Upper lobe of left lung (tissue), 6 donors: ENCODE measurements around the gene RAB11FIP2. TPM values are rescaled to one million over a fixed set of nuclear protein-coding genes. Genes with fewer than 3 reads are reported as not detected.

ENCODE experiments used
- ATAC-seq, 2 donors: fragments of 200-7000 bp; cut with Tn5 transposase; one replicate each; pipeline ENCODE4 v1.9.1; 2022; ENCODE audit warnings: mild to moderate bottlenecking in 2 of 2, moderate library complexity in 2 of 2; ENCODE audit not compliant: low FRiP score in 2 of 2
- DNase-seq, 2 donors: peaks; one replicate each; pipeline ENCODE4 v3.0.0-alpha.2; 2019 to 2020
- H3K27ac ChIP-seq, 4 donors: fragments of 200-600 bp; sonication (generic); one replicate each; pipeline ENCODE4 v1.5.1; 2016 to 2019
- H3K27me3 ChIP-seq, 4 donors: fragments of 200-600 bp; sonication (generic); one replicate each; pipeline ENCODE4 v1.5.1; 2017 to 2019
- H3K36me3 ChIP-seq, 4 donors: fragments of 200-600 bp; sonication (generic); one replicate each; pipeline ENCODE4 v1.5.1; 2016 to 2019
- H3K4me1 ChIP-seq, 4 donors: fragments of 200-600 bp; sonication (generic); one replicate each; pipeline ENCODE4 v1.5.1; 2018 to 2019
- H3K4me3 ChIP-seq, 4 donors: fragments of 200-600 bp; sonication (generic); one replicate each; pipeline ENCODE4 v1.5.1; 2017 to 2019; ENCODE audit warnings: mild to moderate bottlenecking in 2 of 4, moderate library complexity in 1 of 4
- H3K9me3 ChIP-seq, 4 donors: fragments of 200-600 bp; sonication (generic); one replicate each; pipeline ENCODE4 v1.5.1; 2018 to 2019
- EP300 ChIP-seq, 4 donors: sonication (generic); formaldehyde crosslinking; IDR thresholded peaks; one replicate each; pipeline ENCODE4 v1.5.1; 2017; ENCODE audit warnings: antibody characterized with exemption in 4 of 4, control low read depth in 2 of 4
- POLR2A ChIP-seq, 4 donors: fragments of 450-650 bp; IDR thresholded peaks; one replicate each; pipeline ENCODE4 v1.5.1; 2016 to 2017; ENCODE audit warnings: antibody characterized with exemption in 4 of 4, mild to moderate bottlenecking in 2 of 4
- POLR2AphosphoS5 ChIP-seq, 2 donors: sonication (generic); formaldehyde crosslinking; IDR thresholded peaks; one replicate each; pipeline ENCODE4 v1.5.1; 2017; ENCODE audit warnings: antibody characterized with exemption in 2 of 2
- WGBS, 2 donors: methylation state at CpG; one replicate each; pipeline ENCODE4 v1.1.5; 2017 to 2018; 5-methylcytosine and 5-hydroxymethylcytosine counted together
- total RNA-seq, 6 donors: library from RNA; depleted of rRNA in 4 of 6; stranded (reverse); fragments of >200 nt in 4 of 6; gene quantifications; one replicate each; pipeline versions ENCODE4 v1.1.0 to v1.2.1, GENCODE V29; 2016 to 2021
- TF ChIP-seq, protein P1 (sequence below), 6 experiments: fragments of 450-650 bp in 4 of 6; fragments of 200-600 bp in 2 of 6; sonication (generic) in 2 of 6; IDR thresholded peaks; one replicate each; pipeline ENCODE4 v1.5.1; 2016 to 2019; ENCODE audit warnings: antibody characterized with exemption in 6 of 6
- donor health status: DM: no; HTN: no; CAD: no; lungs with moderate emphysema.
- donor health status: DM: no; HTN: yes; CAD: no; lungs with severe emphysema.

Gene RAB11FIP2
- total RNA-seq, 6 donors from 2014 or later: 12.9 to 66.4 (median 31.0) TPM

- DNase-seq (no peak), ATAC-seq (no peak)
- peaks cover 0 to 21% (median 0%) of the 10 kb centered on the region in 4 donors for H3K36me3 ChIP-seq
- TF ChIP-seq, protein P1, sequence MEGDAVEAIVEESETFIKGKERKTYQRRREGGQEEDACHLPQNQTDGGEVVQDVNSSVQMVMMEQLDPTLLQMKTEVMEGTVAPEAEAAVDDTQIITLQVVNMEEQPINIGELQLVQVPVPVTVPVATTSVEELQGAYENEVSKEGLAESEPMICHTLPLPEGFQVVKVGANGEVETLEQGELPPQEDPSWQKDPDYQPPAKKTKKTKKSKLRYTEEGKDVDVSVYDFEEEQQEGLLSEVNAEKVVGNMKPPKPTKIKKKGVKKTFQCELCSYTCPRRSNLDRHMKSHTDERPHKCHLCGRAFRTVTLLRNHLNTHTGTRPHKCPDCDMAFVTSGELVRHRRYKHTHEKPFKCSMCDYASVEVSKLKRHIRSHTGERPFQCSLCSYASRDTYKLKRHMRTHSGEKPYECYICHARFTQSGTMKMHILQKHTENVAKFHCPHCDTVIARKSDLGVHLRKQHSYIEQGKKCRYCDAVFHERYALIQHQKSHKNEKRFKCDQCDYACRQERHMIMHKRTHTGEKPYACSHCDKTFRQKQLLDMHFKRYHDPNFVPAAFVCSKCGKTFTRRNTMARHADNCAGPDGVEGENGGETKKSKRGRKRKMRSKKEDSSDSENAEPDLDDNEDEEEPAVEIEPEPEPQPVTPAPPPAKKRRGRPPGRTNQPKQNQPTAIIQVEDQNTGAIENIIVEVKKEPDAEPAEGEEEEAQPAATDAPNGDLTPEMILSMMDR (IDR thresholded peaks at IDR 0.05): no peak
- no peak for TF ChIP-seq EP300 (IDR thresholded peaks at IDR 0.05)
- no peak for TF ChIP-seq POLR2AphosphoS5 (IDR thresholded peaks at IDR 0.05)
- TF ChIP-seq POLR2A (IDR thresholded peaks at IDR 0.05): no peak
- 95 to 96% methylated on average over 4 of the region's 4 CpGs for WGBS, 2 donors
- H3K4me3 ChIP-seq: no peak overlapping the region
- H3K27ac ChIP-seq: no peak overlapping the region
- no peaks in the 10 kb centered on the region for H3K9me3 ChIP-seq
- H3K27me3 ChIP-seq: no peaks in the 10 kb centered on the region
- peaks cover 8 to 21% (median 13%) of the 10 kb centered on the region in 4 donors for H3K4me1 ChIP-seq
Measured at GRCh38 chr10:118032564-118032963, 14.2 kb downstream of the RAB11FIP2 start.

GRCh38 chr10:118031351-118032075, 15.2 kb downstream of the RAB11FIP2 start:
- Histone ChIP-seq H3K27me3 (no peaks in the 10 kb centered on the region), H3K36me3 (peaks cover 0 to 21% (median 0%) of the 10 kb centered on the region in 4 donors), H3K4me1 (peaks cover 5 to 21% (median 11%) of the 10 kb centered on the region in 4 donors), H3K9me3 (no peaks in the 10 kb centered on the region), H3K4me3 (no peak overlapping the region), H3K27ac (no peak overlapping the region)
- TF ChIP-seq POLR2A (IDR thresholded peaks at IDR 0.05) (no peak), EP300 (IDR thresholded peaks at IDR 0.05) (no peak), POLR2AphosphoS5 (IDR thresholded peaks at IDR 0.05) (no peak)
- TF ChIP-seq, protein P1 (IDR thresholded peaks at IDR 0.05): no peak
- WGBS, 2 donors: 92 to 94% methylated on average over 2 of the region's 2 CpGs
- DNase-seq: no peak
- ATAC-seq: no peak

- Histone ChIP-seq H3K27me3 (no peaks in the 10 kb centered on the region), H3K4me3 (no peak overlapping the region), H3K36me3 (peaks cover 0 to 15% (median 0%) of the 10 kb centered on the region in 4 donors), H3K9me3 (no peaks in the 10 kb centered on the region), H3K27ac (no peak overlapping the region), H3K4me1 (peaks cover 0 to 5% (median 0%) of the 10 kb centered on the region in 4 donors)
- no peak for TF ChIP-seq EP300 (IDR thresholded peaks at IDR 0.05)
- TF ChIP-seq POLR2AphosphoS5 (IDR thresholded peaks at IDR 0.05): no peak
- TF ChIP-seq, protein P1 (IDR thresholded peaks at IDR 0.05): no peak
- no peak for TF ChIP-seq POLR2A (IDR thresholded peaks at IDR 0.05)
- DNase-seq (no peak), ATAC-seq (no peak)
Measured at GRCh38 chr10:118028619-118029018, 18.1 kb downstream of the RAB11FIP2 start.

GRCh38 chr10:118027397-118027796, 19.3 kb downstream of the RAB11FIP2 start:
- H3K36me3 ChIP-seq: peaks cover 0 to 4% (median 0%) of the 10 kb centered on the region in 4 donors
- no peak for DNase-seq
- TF ChIP-seq EP300 (IDR thresholded peaks at IDR 0.05): no peak
- TF ChIP-seq POLR2A (IDR thresholded peaks at IDR 0.05): no peak
- TF ChIP-seq POLR2AphosphoS5 (IDR thresholded peaks at IDR 0.05): no peak
- TF ChIP-seq, protein P1 (IDR thresholded peaks at IDR 0.05): no peak
- H3K27ac ChIP-seq: no peak overlapping the region
- 98% methylated on average over 2 of the region's 2 CpGs for WGBS, 2 donors
- H3K9me3 ChIP-seq: no peaks in the 10 kb centered on the region
- no peak for ATAC-seq
- no peak overlapping the region for H3K4me3 ChIP-seq
- H3K4me1 ChIP-seq: peaks cover 0 to 5% (median 0%) of the 10 kb centered on the region in 4 donors
- H3K27me3 ChIP-seq: no peaks in the 10 kb centered on the region

DNA sequence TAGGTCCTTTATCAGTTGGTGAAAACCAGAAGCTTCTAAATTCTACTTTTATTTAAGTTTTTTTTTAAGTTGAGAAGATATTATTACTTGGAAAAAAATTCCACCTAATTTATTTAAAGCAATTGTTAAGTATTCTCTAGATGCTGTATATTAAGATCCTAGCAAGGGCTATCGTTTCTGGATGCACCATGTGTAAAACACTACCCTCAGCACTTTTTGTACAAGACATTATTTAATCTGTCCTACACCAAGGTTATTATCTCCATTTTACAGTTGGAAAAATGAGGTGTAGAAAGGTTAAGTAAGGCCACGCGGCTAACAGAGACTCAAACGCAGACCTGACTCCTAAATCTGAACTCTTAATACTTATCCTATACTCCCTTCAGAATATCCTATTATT, 19.8 kb downstream of the RAB11FIP2 start:
- H3K36me3 ChIP-seq: no peaks in the 10 kb centered on the region
- 98% methylated on average over 4 of the region's 4 CpGs for WGBS, 2 donors
- H3K9me3 ChIP-seq: no peaks in the 10 kb centered on the region
- no peak overlapping the region for H3K4me3 ChIP-seq
- ATAC-seq (no peak), DNase-seq (no peak)
- no peaks in the 10 kb centered on the region for H3K27me3 ChIP-seq
- H3K27ac ChIP-seq: no peak overlapping the region
- TF ChIP-seq EP300 (IDR thresholded peaks at IDR 0.05) (no peak), POLR2A (IDR thresholded peaks at IDR 0.05) (no peak), POLR2AphosphoS5 (IDR thresholded peaks at IDR 0.05) (no peak)
- TF ChIP-seq, protein P1 (IDR thresholded peaks at IDR 0.05): no peak
- peaks cover 0 to 5% (median 0%) of the 10 kb centered on the region in 4 donors for H3K4me1 ChIP-seq
